HEK293 (cell line): ENCODE data around the gene IFFO2.

Source experiments
- CTCF ChIA-PET: fragments of 350-600 bp; formaldehyde crosslinking; extraction: SDS; loops from one replicate; lab custom pipeline; 2021; ENCODE audit warnings: antibody characterized with exemption; lab: Yijun Ruan, JAX
- POLR2A ChIA-PET: fragments of 300-600 bp; formaldehyde crosslinking; extraction: SDS; loops from one replicate; lab custom pipeline; 2020; ENCODE audit warnings: antibody characterized with exemption, inconsistent platforms; lab: Yijun Ruan, JAX
- H3K27ac ChIP-seq: fragments of 200-500 bp; sonication (Bioruptor generic); 2 replicates; pipeline ENCODE4 v1.5.1; 2014; ENCODE audit warnings: low read depth, low read length, control low read depth, inconsistent platforms; ENCODE audit errors: extremely low read depth
- H3K36me3 ChIP-seq, 2 experiments: fragments of 200-500 bp in 1 of 2; sonication (Bioruptor generic) in 1 of 2; 1 replicate in 1 of 2; 2 replicates in 1 of 2; pipeline ENCODE4 v1.5.1; 2014 to 2017; ENCODE audit warnings: inconsistent platforms in 2 of 2, low read length in 2 of 2; ENCODE audit not compliant: control insufficient read depth in 2 of 2, insufficient read depth in 1 of 2
- H3K4me1 ChIP-seq: fragments of 200-500 bp; sonication (Bioruptor generic); 2 replicates; pipeline ENCODE4 v1.5.1; 2014; ENCODE audit warnings: mild to moderate bottlenecking, low read length, inconsistent platforms; ENCODE audit not compliant: control insufficient read depth, insufficient read depth
- H3K4me3 ChIP-seq: 2 replicates; pipeline ENCODE4 v1.5.1; 2011; ENCODE audit warnings: low read depth, mild to moderate bottlenecking, control low read depth, low read length, moderate library complexity
- H3K9me3 ChIP-seq: fragments of 200-500 bp; sonication (Bioruptor generic); 2 replicates; pipeline ENCODE4 v1.5.1; 2014; ENCODE audit warnings: low read depth, low read length, inconsistent platforms; ENCODE audit not compliant: control insufficient read depth, insufficient read depth
- ELK4 ChIP-seq: IDR thresholded peaks from 2 replicates; pipeline ENCODE4 v1.6.1; 2011; ENCODE audit warnings: mild to moderate bottlenecking, low read depth, low read length, borderline replicate concordance
- IKZF3 ChIP-seq: fragments of 450-650 bp; IDR thresholded peaks from 2 replicates; pipeline ENCODE4 v1.5.0; 2018; ENCODE audit warnings: missing biosample characterization, mild to moderate bottlenecking, missing genetic modification characterization, moderate library complexity
- ZBTB11 ChIP-seq: fragments of 450-650 bp; formaldehyde crosslinking; conservative IDR thresholded peaks from 2 replicates; pipeline ENCODE4 v1.5.1; 2016; ENCODE audit warnings: low read depth, missing biosample characterization, missing genetic modification characterization
- ZFP3 ChIP-seq: fragments of 450-650 bp; formaldehyde crosslinking; IDR thresholded peaks from 2 replicates; pipeline ENCODE4 v1.5.1; 2016; ENCODE audit warnings: low read depth, missing biosample characterization, missing genetic modification characterization
- ZNF148 ChIP-seq: fragments of 450-650 bp; formaldehyde crosslinking; IDR thresholded peaks from 2 replicates; pipeline ENCODE4 v1.5.0; 2017; ENCODE audit warnings: missing biosample characterization, missing genetic modification characterization, borderline replicate concordance
- ZNF169 ChIP-seq: fragments of 450-650 bp; formaldehyde crosslinking; IDR thresholded peaks from 2 replicates; pipeline ENCODE4 v1.5.1; 2016; ENCODE audit warnings: missing biosample characterization, missing genetic modification characterization
- ZNF2 ChIP-seq: fragments of 450-650 bp; formaldehyde crosslinking; IDR thresholded peaks from 2 replicates; pipeline ENCODE4 v1.5.1; 2016; ENCODE audit warnings: missing biosample characterization, missing genetic modification characterization
- ZNF211 ChIP-seq: fragments of 450-650 bp; formaldehyde crosslinking; IDR thresholded peaks from 2 replicates; pipeline ENCODE4 v1.5.1; 2016; ENCODE audit warnings: low read depth, missing biosample characterization, missing genetic modification characterization
- ZNF24 ChIP-seq: fragments of 450-650 bp; formaldehyde crosslinking; IDR thresholded peaks from 2 replicates; pipeline ENCODE4 v1.5.1; 2016; ENCODE audit warnings: missing biosample characterization, missing genetic modification characterization
- ZNF274 ChIP-seq, 2 experiments: fragments of 200-500 bp in 1 of 2; fragments of 450-650 bp in 1 of 2; sonication (Bioruptor generic) in 1 of 2; formaldehyde crosslinking in 1 of 2; IDR thresholded peaks; 2 replicates each; pipeline versions ENCODE4 v1.5.1 to v1.6.1; 2014 to 2016; ENCODE audit warnings: borderline replicate concordance in 1 of 2, inconsistent platforms in 1 of 2, low read length in 1 of 2, missing biosample characterization in 1 of 2, missing genetic modification characterization in 1 of 2
- ZNF350 ChIP-seq: fragments of 450-650 bp; formaldehyde crosslinking; IDR thresholded peaks from 2 replicates; pipeline ENCODE4 v1.5.0; 2017; ENCODE audit warnings: missing biosample characterization, mild to moderate bottlenecking, missing genetic modification characterization
- ZNF391 ChIP-seq: fragments of 450-650 bp; formaldehyde crosslinking; IDR thresholded peaks from 2 replicates; pipeline ENCODE4 v1.5.1; 2016; ENCODE audit warnings: low read depth, missing biosample characterization, missing genetic modification characterization, borderline replicate concordance
- ZNF416 ChIP-seq: fragments of 450-650 bp; formaldehyde crosslinking; IDR thresholded peaks from 2 replicates; pipeline ENCODE4 v1.5.1; 2016; ENCODE audit warnings: missing biosample characterization, missing genetic modification characterization
- ZNF555 ChIP-seq: fragments of 450-650 bp; formaldehyde crosslinking; conservative IDR thresholded peaks from 2 replicates; pipeline ENCODE4 v1.5.1; 2017; ENCODE audit warnings: missing biosample characterization, mild to moderate bottlenecking, missing genetic modification characterization, inconsistent platforms
- ZNF610 ChIP-seq: fragments of 450-650 bp; formaldehyde crosslinking; IDR thresholded peaks from 2 replicates; pipeline ENCODE4 v1.5.1; 2016; ENCODE audit warnings: missing biosample characterization, missing genetic modification characterization, borderline replicate concordance
- ZNF621 ChIP-seq: fragments of 450-650 bp; formaldehyde crosslinking; IDR thresholded peaks from 2 replicates; pipeline ENCODE4 v1.5.1; 2017; ENCODE audit warnings: missing biosample characterization, missing genetic modification characterization
- ZNF654 ChIP-seq: fragments of 450-650 bp; formaldehyde crosslinking; IDR thresholded peaks from 2 replicates; pipeline ENCODE4 v1.5.1; 2016; ENCODE audit warnings: low read depth, missing biosample characterization, missing genetic modification characterization
- ZNF776 ChIP-seq: fragments of 450-650 bp; formaldehyde crosslinking; IDR thresholded peaks from 2 replicates; pipeline ENCODE4 v1.5.0; 2017; ENCODE audit warnings: missing biosample characterization, missing genetic modification characterization, borderline replicate concordance

IFFO2 gene

GRCh38 chr1:18884727-18885126 lies 71.7 kb downstream of the IFFO2 start:
- Histone ChIP-seq H3K27ac (no peak overlapping the region), H3K4me1 (0 out of 2 replicates have a peak, but pooled peaks cover 2% of the 10 kb centered on the region), H3K9me3 (no peaks in the 10 kb centered on the region), H3K4me3 (no peak overlapping the region), H3K36me3 (peaks cover 0 to 7% of the 10 kb centered on the region in 2 experiments; a peak in 1 of 3 replicates)
- ChIA-PET POLR2A (interaction anchor here (1.4 kb wide), 1 partner anchor 18 kb away, joined by 7 read pairs; the partner anchor contains the start of gene ALDH4A1), CTCF (interaction anchor here (0.7 to 3.4 kb wide), 28 partner anchors 8 to 356 kb away, joined by 3 to 29 read pairs (median 4); partner anchors contain the start of gene ALDH4A1)
- TF ChIP-seq ZNF350 (tag by site-specific recombination) (no peak), ZNF24 (tag by site-specific recombination) (no peak), ZNF169 (tag by site-specific recombination) (no peak), ZNF274 (IDR thresholded peaks at IDR 0.05; ENCODE audit: low read length) (no peak), ZNF274 (tag by site-specific recombination; IDR thresholded peaks at IDR 0.05; ENCODE audit: borderline replicate concordance) (no peak), ZNF654 (no peak), ZNF610 (no peak), ZNF391 (tag by site-specific recombination) (no peak), ZBTB11 (tag by site-specific recombination) (no peak), ZNF555 (tag by site-specific recombination) (no peak)

- peaks cover 0 to 7% of the 10 kb centered on the region in 2 experiments; a peak in 1 of 3 replicates for H3K36me3 ChIP-seq
- no peaks in the 10 kb centered on the region for H3K9me3 ChIP-seq
- H3K4me3 ChIP-seq, result no peak overlapping the region
- no peak overlapping the region for H3K27ac ChIP-seq
- TF ChIP-seq ZNF621 (tag by site-specific recombination) (no peak), ZFP3 (tag by site-specific recombination) (no peak), ZNF2 (tag by site-specific recombination) (no peak), ZNF148 (no peak), ZNF416 (tag by site-specific recombination) (no peak), IKZF3 (tag by site-specific recombination) (no peak), ELK4 (no peak), ZNF211 (tag by site-specific recombination) (no peak), ZNF776 (tag by site-specific recombination) (no peak)
- ChIA-PET CTCF (interaction anchor here (0.6 to 3.4 kb wide), 35 partner anchors 9 to 1663 kb away, joined by 3 to 29 read pairs (median 4); partner anchors contain the start of gene ALDH4A1), POLR2A (interaction anchor here (1.4 kb wide), 1 partner anchor 19 kb away, joined by 7 read pairs; the partner anchor contains the start of gene ALDH4A1)
- 0 out of 2 replicates have a peak, but pooled peaks cover 2% of the 10 kb centered on the region for H3K4me1 ChIP-seq
Measured at GRCh38 chr1:18884419-18884717, 72.1 kb downstream of the IFFO2 start.
